ENCODE measurements around the gene BHLHA9.

BHLHA9 gene

DNA sequence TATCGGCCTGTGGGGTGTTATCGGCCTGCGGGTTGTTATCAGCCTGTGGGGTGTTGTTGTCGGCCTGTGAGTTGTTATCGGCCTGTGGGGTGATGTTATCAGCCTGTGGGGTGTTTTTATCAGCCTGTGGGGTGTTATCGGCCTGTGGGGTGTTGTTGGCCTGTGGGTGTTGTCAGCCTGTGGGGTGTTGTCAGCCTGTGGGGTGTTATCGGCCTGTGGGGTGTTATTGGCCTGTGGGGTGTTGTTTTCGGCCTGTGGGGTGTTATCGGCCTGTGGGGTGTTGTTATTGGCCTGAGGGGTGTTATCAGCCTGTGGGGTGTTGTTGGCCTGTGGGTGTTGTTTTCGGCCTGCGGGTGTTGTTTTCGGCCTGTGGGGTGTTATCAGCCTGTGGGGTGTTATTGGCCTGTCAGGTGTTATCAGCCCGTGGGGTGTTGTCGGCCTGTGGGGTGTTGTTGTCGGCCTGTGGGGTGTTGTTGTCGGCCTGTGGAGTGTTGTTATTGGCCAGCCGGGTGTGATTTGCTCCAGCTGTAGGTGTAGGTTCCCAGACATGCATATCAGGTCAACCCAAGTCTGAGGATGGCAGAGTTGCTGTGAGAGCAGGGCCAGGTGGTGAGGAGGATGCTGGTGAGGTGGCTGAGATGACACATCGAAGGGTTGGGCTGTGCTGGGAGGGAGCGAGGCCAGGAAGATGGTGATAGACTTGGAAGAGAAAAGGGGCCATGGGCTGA lies 16.3 kb downstream of the BHLHA9 start:
- TF ChIP-seq, protein P1, sequence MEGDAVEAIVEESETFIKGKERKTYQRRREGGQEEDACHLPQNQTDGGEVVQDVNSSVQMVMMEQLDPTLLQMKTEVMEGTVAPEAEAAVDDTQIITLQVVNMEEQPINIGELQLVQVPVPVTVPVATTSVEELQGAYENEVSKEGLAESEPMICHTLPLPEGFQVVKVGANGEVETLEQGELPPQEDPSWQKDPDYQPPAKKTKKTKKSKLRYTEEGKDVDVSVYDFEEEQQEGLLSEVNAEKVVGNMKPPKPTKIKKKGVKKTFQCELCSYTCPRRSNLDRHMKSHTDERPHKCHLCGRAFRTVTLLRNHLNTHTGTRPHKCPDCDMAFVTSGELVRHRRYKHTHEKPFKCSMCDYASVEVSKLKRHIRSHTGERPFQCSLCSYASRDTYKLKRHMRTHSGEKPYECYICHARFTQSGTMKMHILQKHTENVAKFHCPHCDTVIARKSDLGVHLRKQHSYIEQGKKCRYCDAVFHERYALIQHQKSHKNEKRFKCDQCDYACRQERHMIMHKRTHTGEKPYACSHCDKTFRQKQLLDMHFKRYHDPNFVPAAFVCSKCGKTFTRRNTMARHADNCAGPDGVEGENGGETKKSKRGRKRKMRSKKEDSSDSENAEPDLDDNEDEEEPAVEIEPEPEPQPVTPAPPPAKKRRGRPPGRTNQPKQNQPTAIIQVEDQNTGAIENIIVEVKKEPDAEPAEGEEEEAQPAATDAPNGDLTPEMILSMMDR (IDR thresholded peaks at IDR 0.05; ENCODE audit: control extremely low read depth, extremely low read depth, low read depth, missing control alignments), result no peak
- ChIA-PET CTCF (no interaction called here), POLR2A (no interaction called here)
- no peak for DNase-seq (ENCODE audit: extremely low spot score)

DNA sequence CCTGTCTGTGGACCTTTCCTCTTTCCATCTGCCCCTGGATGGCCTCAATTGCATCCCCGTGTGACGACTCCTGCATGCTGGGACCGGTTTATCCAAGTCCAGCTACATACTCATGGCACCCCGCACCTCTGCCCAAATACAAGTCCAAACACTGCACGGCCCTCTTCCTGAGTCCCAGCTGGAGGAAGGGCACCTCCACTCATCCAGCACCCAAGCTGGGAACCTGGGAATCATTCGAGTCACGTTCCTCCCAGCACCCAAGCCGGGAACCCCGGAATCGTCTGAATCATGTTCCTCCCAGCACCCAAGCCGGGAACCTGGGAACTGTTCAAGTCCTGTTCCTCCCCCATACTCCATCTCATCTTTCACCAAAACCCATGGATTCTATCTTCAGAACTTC lies 19.5 kb downstream of the BHLHA9 start:
- POLR2A ChIA-PET, result no interaction called here
- CTCF ChIA-PET, result no interaction called here
- TF ChIP-seq, protein P1 (IDR thresholded peaks at IDR 0.05; ENCODE audit: control extremely low read depth, extremely low read depth, low read depth, missing control alignments), result no peak
- DNase-seq (ENCODE audit: extremely low spot score), result no peak

DNA sequence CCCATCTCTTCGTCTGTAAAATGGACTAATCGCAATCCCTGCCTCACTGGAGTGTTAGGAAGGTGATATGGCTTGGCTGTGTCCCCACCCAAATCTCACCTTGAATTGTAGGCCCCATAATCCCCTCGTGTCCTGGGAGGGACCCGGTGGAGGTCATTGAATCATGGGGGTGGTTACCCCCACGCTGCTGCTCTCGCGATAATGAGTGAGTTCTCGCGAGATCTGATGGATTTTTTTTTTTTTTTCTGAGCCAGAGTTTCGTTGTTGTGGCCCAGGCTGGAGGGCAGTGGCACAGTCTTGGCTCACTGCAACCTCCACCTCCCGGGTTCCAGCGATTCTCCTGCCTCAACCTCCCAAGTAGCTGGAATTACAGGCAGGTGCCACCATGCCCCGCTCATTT lies 20.4 kb downstream of the BHLHA9 start:
- CTCF ChIA-PET, result no interaction called here

DNA sequence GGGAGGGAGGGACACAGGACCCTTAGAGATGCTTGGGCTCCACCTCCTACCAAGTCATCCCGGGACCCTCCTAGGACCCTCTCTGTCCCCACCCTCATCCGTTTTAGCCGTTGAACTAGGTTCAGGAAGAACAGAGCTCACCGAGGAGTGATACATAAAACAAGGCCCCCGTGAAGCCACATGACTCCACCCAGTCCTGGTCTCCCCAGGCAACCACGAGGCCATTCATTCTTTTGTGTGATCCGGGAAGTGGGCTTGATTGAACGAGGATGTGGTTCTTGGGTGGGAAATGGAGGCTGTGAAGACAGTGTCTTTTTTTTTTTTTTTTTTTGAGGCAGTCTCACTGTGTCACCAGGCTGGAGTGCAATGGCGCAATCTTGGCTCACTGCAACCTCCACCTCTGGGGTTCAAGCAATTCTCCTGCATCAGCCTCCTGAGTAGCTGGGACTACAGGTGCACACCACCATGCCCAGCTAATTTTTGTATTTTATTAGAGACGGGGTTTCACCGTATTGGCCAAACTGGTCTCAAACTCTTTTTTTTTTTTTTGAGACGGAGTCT lies 24.0 kb downstream of the BHLHA9 start:
- no peak for DNase-seq (ENCODE audit: extremely low spot score)
- ChIA-PET CTCF (no interaction called here), POLR2A (no interaction called here)
- TF ChIP-seq, protein P1 (IDR thresholded peaks at IDR 0.05; ENCODE audit: control extremely low read depth, extremely low read depth, low read depth, missing control alignments), result no peak

More for the DNA sequence above, 20.4 kb downstream of the BHLHA9 start:
- TF ChIP-seq, protein P1 (IDR thresholded peaks at IDR 0.05; ENCODE audit: control extremely low read depth, extremely low read depth, low read depth, missing control alignments), result no peak
- POLR2A ChIA-PET, result no interaction called here
- no peak for DNase-seq (ENCODE audit: extremely low spot score)

DNA sequence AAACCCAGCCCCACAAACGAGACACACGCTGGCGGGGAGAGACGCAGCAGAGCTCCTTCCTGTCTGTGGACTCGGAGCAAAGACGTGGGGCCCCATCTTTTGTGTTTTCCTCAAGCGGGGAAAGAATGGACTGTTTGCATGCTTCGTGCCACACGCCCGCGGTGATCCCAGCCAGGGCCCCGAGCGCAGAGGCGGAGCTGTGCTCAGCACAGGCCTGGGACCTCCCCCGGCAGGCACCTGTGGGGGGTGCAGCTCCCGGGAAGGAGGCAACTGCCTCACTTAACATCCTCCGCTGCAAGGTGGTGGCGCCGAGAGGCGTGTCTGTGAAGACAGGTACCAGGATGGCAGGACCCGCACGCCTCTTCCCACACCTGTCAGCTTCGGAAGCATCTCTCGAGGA lies 28.4 kb downstream of the BHLHA9 start:
- CTCF ChIA-PET, result interaction anchor here (1.1 to 1.6 kb wide), 2 partner anchors 8 to 34 kb away, joined by 3 to 5 read pairs; no protein-coding TSS in a partner anchor
- no peak for DNase-seq (ENCODE audit: extremely low spot score)
- TF ChIP-seq, protein P1 (IDR thresholded peaks at IDR 0.05; ENCODE audit: control extremely low read depth, extremely low read depth, low read depth, missing control alignments), result no peak
- POLR2A ChIA-PET, result no interaction called here

DNA sequence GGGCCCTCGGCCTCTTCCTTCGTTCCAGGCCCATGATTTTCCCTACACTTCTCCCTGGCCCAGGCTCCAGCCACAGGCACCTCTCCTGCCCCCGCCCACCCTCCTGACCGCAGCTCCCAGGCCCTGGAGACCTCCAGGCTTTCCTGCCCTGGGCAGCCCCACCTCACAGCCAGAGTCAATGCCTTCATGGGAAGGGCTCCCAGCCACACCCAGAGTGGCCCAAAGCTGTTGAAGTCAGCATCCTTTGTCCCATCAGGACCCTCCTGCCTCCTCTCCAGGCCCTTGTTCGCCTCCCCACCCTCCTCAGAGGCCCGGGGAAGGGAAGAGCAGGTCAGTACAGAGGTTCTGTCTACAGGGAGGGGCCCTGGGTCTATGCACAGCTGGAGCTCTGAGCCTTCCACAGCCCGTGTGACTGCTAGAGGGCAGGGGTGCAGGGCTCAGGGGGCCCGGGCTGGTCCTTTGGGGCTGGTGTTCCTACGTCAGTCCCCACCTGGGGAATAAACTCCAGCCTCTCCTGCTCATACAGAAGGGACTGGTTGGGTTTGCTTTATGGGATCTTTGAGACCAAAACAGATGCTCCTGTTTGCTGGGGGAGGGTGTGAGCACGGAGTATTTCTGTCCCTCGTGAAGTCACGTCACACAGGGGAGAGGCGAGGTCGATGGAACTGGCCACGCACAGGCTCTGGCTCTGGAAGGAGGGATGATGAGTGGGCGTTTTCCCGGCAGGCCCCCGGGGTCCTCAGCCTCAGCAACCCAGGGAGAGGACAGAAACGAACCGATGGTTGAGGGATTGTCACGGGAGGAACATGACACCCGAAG lies 29.5 kb downstream of the BHLHA9 start:
- TF ChIP-seq, protein P1 (IDR thresholded peaks at IDR 0.05; ENCODE audit: control extremely low read depth, extremely low read depth, low read depth, missing control alignments), result no peak
- POLR2A ChIA-PET, result no interaction called here
- CTCF ChIA-PET, result no interaction called here
- no peak for DNase-seq (ENCODE audit: extremely low spot score)
